Measurements from ENCODE around the gene DCBLD2. TPM values are rescaled to one million over a fixed set of nuclear protein-coding genes. Genes with fewer than 3 reads are reported as not detected.

Gene DCBLD2
- total and polyA plus RNA-seq, 2 of the 13 experiments (the other 11 are each of a cell fraction or from before 2014, with no cell fraction given), result 43.8 to 56.9 TPM

DNA sequence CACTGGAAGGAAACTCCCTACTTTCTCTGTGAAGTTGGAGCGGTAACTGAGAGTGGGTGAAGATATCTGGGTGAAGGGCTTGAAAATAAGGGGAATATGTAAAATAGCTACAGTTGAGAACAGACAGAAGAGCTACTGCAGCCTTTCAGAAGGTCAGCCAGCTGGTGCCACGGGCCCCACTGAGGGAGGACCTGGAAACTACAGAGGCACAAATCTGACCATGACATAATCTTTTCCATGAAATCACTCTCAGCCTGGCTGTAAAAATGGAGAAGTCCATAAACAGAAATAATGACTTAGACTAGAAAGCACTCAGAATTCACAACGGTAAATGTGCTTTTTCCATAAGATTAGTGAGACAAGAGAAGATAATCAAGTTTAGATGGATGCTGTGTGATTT lies 91.9 kb downstream of the DCBLD2 start:
- FAIRE-seq (no peak), ATAC-seq (no peak), DNase-seq (ENCODE audit: low spot score) (no peak)
- Histone ChIP-seq H4K20me1 (ENCODE audit: insufficient read depth, low read length) (no peaks in the 10 kb centered on the region), H3K9me3 (ENCODE audit: low read length) (no peaks in the 10 kb centered on the region), H3K27ac (ENCODE audit: extremely low read length, insufficient read depth, low read length) (no peak overlapping the region), H3K79me2 (ENCODE audit: insufficient read depth, low read length) (no peaks in the 10 kb centered on the region), H3K9ac (ENCODE audit: insufficient read depth, low read depth, low read length) (no peak overlapping the region), H3K27me3 (ENCODE audit: control insufficient read depth in 1 of 2, insufficient read depth in 2 of 2, low read length in 2 of 2) (no peaks in the 10 kb centered on the region), H3K4me3 (replicated peaks in 1 of 3; ENCODE audit: insufficient read depth in 1 of 3, low read depth in 2 of 3, low read length in 3 of 3) (no peak overlapping the region), H3K36me3 (replicated peaks in 1 of 2; ENCODE audit: control insufficient read depth in 1 of 2, insufficient read depth in 2 of 2, low read length in 2 of 2) (peaks cover 12 to 41% of the 10 kb centered on the region in 2 experiments), H2AFZ (ENCODE audit: low read length) (no peak overlapping the region), H3K4me2 (ENCODE audit: low read depth, low read length) (no peak overlapping the region), H3K4me1 (ENCODE audit: insufficient read depth, low read length) (peaks cover 26% of the 10 kb centered on the region)
- POLR2A ChIA-PET, result no interaction called here
- no TSS peak for BruUV-seq (replicated peaks)
- WGBS (ENCODE audit: low lambda C conversion rate), result 99% methylated on average over 3 of the region's 3 CpGs
- in situ Hi-C loops (cut with HindIII; ENCODE audit: extremely low pct_ligation_motif_present, low pct_unique_long_range_greater_than_20kb), result no loop called here
- CTCF ChIA-PET (ENCODE audit: low intra/inter-chr PET ratio, low total read pairs), result no interaction called here
- TF ChIP-seq DPF2 (CRISPR knock-in tag; IDR thresholded peaks at IDR 0.05; ENCODE audit: borderline replicate concordance, low read depth) (no peak), HDAC6 (IDR thresholded peaks at IDR 0.05; ENCODE audit: low read depth, low read length) (no peak), RFX1 (IDR thresholded peaks at IDR 0.05) (no peak), SETDB1 (CRISPR knock-in tag; IDR thresholded peaks at IDR 0.05; ENCODE audit: borderline replicate concordance) (no peak), PRDM15 (CRISPR knock-in tag; IDR thresholded peaks at IDR 0.05) (no peak), SRSF1 (optimal IDR thresholded peaks at IDR 0.05; ENCODE audit: low read depth, low read length) (no peak), ELK4 (CRISPR knock-in tag; IDR thresholded peaks at IDR 0.05; ENCODE audit: borderline replicate concordance) (no peak), HOXA7 (CRISPR knock-in tag; IDR thresholded peaks at IDR 0.05) (no peak), ZNF282 (IDR thresholded peaks at IDR 0.05; ENCODE audit: partially characterized antibody) (no peak), HOXA3 (CRISPR knock-in tag; IDR thresholded peaks at IDR 0.05) (no peak)
- TF ChIP-seq, protein P1, sequence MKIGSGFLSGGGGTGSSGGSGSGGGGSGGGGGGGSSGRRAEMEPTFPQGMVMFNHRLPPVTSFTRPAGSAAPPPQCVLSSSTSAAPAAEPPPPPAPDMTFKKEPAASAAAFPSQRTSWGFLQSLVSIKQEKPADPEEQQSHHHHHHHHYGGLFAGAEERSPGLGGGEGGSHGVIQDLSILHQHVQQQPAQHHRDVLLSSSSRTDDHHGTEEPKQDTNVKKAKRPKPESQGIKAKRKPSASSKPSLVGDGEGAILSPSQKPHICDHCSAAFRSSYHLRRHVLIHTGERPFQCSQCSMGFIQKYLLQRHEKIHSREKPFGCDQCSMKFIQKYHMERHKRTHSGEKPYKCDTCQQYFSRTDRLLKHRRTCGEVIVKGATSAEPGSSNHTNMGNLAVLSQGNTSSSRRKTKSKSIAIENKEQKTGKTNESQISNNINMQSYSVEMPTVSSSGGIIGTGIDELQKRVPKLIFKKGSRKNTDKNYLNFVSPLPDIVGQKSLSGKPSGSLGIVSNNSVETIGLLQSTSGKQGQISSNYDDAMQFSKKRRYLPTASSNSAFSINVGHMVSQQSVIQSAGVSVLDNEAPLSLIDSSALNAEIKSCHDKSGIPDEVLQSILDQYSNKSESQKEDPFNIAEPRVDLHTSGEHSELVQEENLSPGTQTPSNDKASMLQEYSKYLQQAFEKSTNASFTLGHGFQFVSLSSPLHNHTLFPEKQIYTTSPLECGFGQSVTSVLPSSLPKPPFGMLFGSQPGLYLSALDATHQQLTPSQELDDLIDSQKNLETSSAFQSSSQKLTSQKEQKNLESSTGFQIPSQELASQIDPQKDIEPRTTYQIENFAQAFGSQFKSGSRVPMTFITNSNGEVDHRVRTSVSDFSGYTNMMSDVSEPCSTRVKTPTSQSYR (CRISPR knock-in tag; IDR thresholded peaks at IDR 0.05; ENCODE audit: borderline replicate concordance), result no peak
- TF ChIP-seq, protein P2, sequence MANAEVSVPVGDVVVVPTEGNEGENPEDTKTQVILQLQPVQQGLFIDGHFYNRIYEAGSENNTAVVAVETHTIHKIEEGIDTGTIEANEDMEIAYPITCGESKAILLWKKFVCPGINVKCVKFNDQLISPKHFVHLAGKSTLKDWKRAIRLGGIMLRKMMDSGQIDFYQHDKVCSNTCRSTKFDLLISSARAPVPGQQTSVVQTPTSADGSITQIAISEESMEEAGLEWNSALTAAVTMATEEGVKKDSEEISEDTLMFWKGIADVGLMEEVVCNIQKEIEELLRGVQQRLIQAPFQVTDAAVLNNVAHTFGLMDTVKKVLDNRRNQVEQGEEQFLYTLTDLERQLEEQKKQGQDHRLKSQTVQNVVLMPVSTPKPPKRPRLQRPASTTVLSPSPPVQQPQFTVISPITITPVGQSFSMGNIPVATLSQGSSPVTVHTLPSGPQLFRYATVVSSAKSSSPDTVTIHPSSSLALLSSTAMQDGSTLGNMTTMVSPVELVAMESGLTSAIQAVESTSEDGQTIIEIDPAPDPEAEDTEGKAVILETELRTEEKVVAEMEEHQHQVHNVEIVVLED (CRISPR knock-in tag; IDR thresholded peaks at IDR 0.05; ENCODE audit: borderline replicate concordance), result no peak
- TF ChIP-seq, protein P3, sequence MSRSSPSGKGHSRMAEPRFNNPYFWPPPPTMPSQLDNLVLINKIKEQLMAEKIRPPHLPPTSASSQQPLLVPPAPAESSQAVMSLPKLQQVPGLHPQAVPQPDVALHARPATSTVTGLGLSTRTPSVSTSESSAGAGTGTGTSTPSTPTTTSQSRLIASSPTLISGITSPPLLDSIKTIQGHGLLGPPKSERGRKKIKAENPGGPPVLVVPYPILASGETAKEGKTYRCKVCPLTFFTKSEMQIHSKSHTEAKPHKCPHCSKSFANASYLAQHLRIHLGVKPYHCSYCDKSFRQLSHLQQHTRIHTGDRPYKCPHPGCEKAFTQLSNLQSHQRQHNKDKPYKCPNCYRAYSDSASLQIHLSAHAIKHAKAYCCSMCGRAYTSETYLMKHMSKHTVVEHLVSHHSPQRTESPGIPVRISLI (CRISPR knock-in tag; IDR thresholded peaks at IDR 0.05; ENCODE audit: borderline replicate concordance), result no peak
- intact Hi-C loops (cut with micrococcal nuclease; ENCODE audit: unreplicated experiment), result no loop called here

Data from HepG2 (cell line).